Measurements from ENCODE around the gene WDR46.
A peak's percentile ranks its signal among the peaks of the same experiment; 100 is the strongest.
"Not testable (repeated sequence)": the region's sequence is repeated elsewhere in the genome, so short reads cannot be mapped to it uniquely, and the experiment has no call there.

Gene WDR46

DNA sequence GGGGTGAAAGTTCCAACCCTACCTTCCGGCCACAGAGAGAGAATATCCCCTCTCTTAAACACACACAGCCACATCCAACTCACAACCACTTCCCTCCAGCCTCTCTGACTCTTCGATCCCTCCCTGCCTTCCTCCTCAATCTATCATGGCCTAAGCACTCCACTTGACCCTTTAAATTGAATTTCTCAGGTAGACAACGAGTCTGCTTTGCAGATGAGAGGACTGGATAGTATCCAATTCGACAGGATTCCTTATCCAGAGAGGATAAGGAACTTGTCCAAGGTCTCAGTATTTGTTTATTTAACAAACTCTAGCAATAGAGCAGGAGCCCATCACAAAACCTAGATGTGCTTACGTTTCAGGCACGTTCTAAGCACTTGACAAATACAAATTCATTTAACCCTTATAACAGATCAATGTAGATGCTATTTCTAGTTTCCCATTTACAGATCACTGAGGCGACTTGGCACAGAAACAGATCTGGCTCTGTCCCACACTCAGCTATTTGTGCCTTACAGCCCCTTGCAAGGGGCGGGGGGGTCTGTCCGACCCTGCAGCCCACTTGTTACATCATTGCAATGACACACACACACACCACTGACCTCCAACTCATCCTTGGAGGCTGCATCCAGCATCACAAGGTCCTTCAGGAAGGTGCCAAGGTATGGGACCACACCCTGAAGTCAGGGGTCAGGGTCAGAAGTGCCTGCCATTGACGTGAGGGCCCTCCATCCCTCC, 5.2 kb upstream of the WDR46 start:
- DNase-seq, result no peak
- in situ Hi-C loops (cut with HindIII; ENCODE audit: low pct_ligation_motif_present, low pct_unique_long_range_greater_than_20kb, low sequenced_read_pairs), result no loop called here

DNA sequence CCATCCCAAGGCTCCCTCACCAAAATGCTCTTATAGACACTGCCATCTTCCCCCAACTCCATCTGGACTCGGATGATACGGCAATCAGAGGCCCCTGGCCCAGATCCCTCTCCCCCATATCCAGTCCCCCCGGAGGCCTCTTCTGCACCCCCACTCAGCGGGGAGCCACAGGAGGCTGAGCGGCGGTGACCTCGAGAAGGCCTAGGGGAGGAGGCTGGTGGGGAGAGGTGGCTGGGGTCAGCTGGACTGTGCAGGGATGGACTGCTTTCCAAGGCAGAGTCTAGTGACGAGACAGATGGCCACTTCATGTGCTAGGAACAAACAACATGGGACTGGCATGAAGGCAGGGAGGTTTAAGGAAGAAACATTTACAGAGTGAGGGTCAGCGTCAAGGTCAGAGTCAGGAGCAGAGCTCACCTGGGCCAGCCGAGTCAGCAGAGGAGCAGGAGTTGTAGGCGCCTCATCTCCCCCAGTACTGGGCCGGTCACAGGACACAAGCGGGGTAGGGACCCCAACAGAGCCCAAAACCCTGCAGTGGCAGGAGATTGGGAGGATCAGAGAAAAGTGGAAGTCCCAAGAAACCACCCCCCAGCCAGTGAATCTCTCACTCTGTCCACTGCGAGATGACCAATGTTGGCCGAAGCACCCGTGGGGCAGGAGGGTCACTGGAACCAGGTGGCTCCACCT, 4.1 kb upstream of the WDR46 start:
- DNase-seq, result no peak
- in situ Hi-C loops (cut with HindIII; ENCODE audit: low pct_ligation_motif_present, low pct_unique_long_range_greater_than_20kb, low sequenced_read_pairs), result no loop called here

DNA sequence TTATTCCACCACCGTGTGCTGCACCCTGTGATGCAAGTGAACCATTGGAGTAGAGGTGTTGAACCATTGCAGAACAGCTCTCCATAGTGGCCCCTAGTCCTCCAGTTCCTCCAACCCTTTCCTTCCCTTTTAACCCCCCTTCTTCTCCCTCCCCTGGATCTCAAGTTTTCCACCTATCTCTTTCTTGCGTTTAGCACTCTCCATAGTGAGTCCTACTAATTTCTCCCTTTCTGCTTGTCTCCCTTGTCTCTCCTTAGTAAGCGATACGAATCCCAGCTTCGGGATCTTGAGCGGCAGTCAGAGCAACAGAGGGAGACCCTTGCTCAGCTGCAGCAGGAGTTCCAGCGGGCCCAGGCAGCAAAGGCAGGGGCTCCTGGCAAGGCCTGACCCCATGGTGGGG, 1.4 kb upstream of the WDR46 start:
- in situ Hi-C loops (cut with HindIII; ENCODE audit: low pct_ligation_motif_present, low pct_unique_long_range_greater_than_20kb, low sequenced_read_pairs), result no loop called here
- no peak for DNase-seq

DNA sequence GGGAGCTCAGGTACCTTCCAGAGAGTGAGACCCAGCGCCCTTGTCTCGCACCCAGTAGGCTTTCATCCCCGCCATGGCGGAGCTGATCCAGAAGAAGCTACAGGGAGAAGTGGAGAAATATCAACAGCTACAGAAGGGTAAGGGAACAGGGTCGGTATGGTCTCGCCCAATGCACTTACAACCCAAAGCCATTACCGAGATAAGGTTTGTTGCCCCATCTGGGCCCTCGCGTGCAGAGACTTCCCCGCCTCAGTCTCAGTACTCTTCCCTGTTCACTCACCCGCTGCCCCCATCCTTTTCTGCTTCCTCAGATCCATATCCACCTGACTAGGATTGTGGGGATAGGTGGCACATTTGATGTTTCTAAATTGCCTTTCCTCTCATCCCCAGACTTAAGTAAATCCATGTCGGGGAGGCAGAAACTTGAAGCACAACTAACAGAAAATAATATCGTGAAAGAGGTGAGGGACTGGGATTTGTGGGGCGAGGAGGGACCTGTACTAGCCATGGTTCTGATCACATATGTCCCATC, 811 bp upstream of the WDR46 start:
- in situ Hi-C loops (cut with HindIII; ENCODE audit: low pct_ligation_motif_present, low pct_unique_long_range_greater_than_20kb, low sequenced_read_pairs), result no loop called here
- no peak for DNase-seq

DNA sequence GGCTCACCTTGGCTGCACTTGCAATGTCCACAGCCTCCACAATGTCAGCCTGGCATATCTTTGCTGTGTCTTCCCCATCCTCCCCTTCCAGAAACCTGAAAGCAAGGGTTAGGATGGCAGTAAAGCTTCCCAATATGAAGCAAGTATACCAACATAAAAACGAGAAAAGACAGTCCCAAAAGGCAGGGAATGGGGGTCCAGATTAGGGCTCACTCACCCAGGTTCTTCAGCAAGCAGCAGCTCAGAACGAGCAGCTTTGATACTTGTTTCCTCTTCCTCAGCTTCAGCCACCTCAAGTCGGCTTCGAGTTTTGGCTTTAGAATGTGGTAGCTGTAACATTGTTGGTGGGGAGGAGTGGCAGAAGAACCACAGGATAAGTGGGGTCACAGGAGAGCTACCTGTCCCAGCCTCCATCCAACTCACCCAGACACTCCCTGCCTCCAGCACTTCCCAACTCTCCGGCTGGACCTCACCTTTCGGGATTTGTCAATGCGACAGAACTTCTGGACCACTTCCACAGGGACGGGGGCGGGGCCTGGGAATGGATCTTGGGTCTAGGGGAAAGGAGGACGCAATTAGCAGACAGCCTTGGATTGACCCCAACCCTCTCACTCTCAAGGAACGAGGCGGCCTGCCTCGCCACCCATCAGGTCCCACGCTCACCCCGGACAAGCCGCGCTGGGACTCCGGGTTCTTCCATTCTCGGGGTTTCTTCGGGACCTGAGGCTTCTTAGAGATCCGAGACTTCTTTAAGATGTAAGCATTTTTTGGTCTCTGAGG, 708 bp downstream of the WDR46 start:
- no peak for DNase-seq
- in situ Hi-C loops (cut with HindIII; ENCODE audit: low pct_ligation_motif_present, low pct_unique_long_range_greater_than_20kb, low sequenced_read_pairs), result no loop called here

GRCh38 chr6:33286946-33287914, 1.8 kb downstream of the WDR46 start:
- in situ Hi-C loops (cut with HindIII; ENCODE audit: low pct_ligation_motif_present, low pct_unique_long_range_greater_than_20kb, low sequenced_read_pairs), result no loop called here
- DNase-seq, result no peak

GRCh38 chr6:33285214-33285613, 3.8 kb downstream of the WDR46 start:
- in situ Hi-C loops (cut with HindIII; ENCODE audit: low pct_ligation_motif_present, low pct_unique_long_range_greater_than_20kb, low sequenced_read_pairs); DNase-seq: not testable (repeated sequence)

DNA sequence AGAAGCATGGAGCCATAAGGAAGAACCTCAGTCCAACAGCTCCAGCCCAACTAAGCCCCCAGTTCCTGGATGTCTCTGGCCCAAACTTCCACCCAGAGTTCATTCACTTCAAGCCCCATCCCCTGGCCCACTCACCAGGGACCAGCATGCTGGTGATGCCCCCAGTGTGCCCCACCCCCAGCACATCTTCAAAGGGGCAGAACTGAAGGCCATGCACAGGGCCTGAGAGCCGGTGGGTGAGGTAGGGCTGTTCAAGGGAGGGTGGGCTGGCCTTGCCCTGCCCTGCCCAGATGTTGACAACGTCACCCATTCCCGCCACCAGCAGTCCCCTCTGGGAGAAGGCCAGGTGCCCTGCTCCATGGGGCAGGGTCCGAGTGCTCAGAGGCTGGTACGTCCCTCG, 8.5 kb downstream of the WDR46 start:
- DNase-seq, result no peak
- in situ Hi-C loops (cut with HindIII; ENCODE audit: low pct_ligation_motif_present, low pct_unique_long_range_greater_than_20kb, low sequenced_read_pairs), result no loop called here

- in situ Hi-C loops (cut with HindIII; ENCODE audit: low pct_ligation_motif_present, low pct_unique_long_range_greater_than_20kb, low sequenced_read_pairs), result no loop called here
- DNase-seq, result peak; percentile 82
Observed at GRCh38 chr6:33279971-33280511, 9.0 kb downstream of the WDR46 start.

- in situ Hi-C loops (cut with HindIII; ENCODE audit: low pct_ligation_motif_present, low pct_unique_long_range_greater_than_20kb, low sequenced_read_pairs), result no loop called here
- no peak for DNase-seq
Observed at GRCh38 chr6:33279257-33279695, 9.8 kb downstream of the WDR46 start.

GRCh38 chr6:33278810-33279209, 10.2 kb downstream of the WDR46 start:
- in situ Hi-C loops (cut with HindIII; ENCODE audit: low pct_ligation_motif_present, low pct_unique_long_range_greater_than_20kb, low sequenced_read_pairs), result no loop called here
- no peak for DNase-seq

DNA sequence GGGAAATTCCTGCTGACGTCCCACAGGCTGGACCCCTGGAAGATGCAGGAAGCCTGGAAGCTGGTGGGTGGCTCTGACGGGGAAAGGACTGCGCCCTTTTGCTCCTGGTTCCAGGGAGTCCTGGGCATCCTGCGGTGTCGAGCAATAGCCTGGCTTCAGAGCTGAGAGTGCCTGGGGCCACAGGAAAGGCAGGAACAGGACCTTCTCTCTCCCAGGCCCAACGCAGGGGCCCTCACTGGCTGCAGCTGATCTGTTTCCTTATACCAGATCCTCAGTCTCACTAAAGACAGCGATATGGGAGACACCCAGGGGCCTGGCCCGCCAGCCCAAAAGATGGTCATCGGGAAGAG, 10.7 kb downstream of the WDR46 start:
- in situ Hi-C loops (cut with HindIII; ENCODE audit: low pct_ligation_motif_present, low pct_unique_long_range_greater_than_20kb, low sequenced_read_pairs), result no loop called here
- no peak for DNase-seq

GRCh38 chr6:33277663-33278391, 11.2 kb downstream of the WDR46 start:
- DNase-seq, result no peak
- in situ Hi-C loops (cut with HindIII; ENCODE audit: low pct_ligation_motif_present, low pct_unique_long_range_greater_than_20kb, low sequenced_read_pairs), result no loop called here

GRCh38 chr6:33276864-33277662, 12.0 kb downstream of the WDR46 start, which contains the start of gene B3GALT4:
Gene B3GALT4 (plus strand): TSS chr6:33277123. CDS start chr6:33277420, 297 bp downstream.
- in situ Hi-C loops (cut with HindIII; ENCODE audit: low pct_ligation_motif_present, low pct_unique_long_range_greater_than_20kb, low sequenced_read_pairs), result no loop called here
- peak; percentile 74 for DNase-seq

GRCh38 chr6:33276581-33276863, 12.5 kb downstream of the WDR46 start:
- in situ Hi-C loops (cut with HindIII; ENCODE audit: low pct_ligation_motif_present, low pct_unique_long_range_greater_than_20kb, low sequenced_read_pairs), result no loop called here

GRCh38 chr6:33275795-33276580, 13.1 kb downstream of the WDR46 start:
- in situ Hi-C loops (cut with HindIII; ENCODE audit: low pct_ligation_motif_present, low pct_unique_long_range_greater_than_20kb, low sequenced_read_pairs); DNase-seq: not testable (repeated sequence)

More at GRCh38 chr6:33276581-33276863, 12.5 kb downstream of the WDR46 start:
- no peak for DNase-seq
